ENCODE results near the gene USH2A.

The USH2A gene

GRCh38 chr1:216238844-216239243 is 184.4 kb downstream of the USH2A start:
- CTCF ChIA-PET: interaction anchor here (1.6 kb wide), 1 partner anchor 9 kb away, joined by 3 read pairs; no protein-coding TSS in a partner anchor

GRCh38 chr1:216237927-216238542 is 185.2 kb downstream of the USH2A start:
- DNase-seq (ENCODE audit: extremely low spot score): no peak
- ChIA-PET POLR2A (no interaction called here), CTCF (interaction anchor here (1.0 kb wide), 1 partner anchor 17 kb away, joined by 5 read pairs; no protein-coding TSS in a partner anchor)
- TF ChIP-seq CTCF (IDR thresholded peaks at IDR 0.05; ENCODE audit: control extremely low read depth, extremely low read depth, low read depth, missing control alignments): no peak

More at GRCh38 chr1:216238844-216239243, 184.4 kb downstream of the USH2A start:
- POLR2A ChIA-PET: no interaction called here
- no peak for DNase-seq (ENCODE audit: extremely low spot score)
- no peak for TF ChIP-seq CTCF (IDR thresholded peaks at IDR 0.05; ENCODE audit: control extremely low read depth, extremely low read depth, low read depth, missing control alignments)

GRCh38 chr1:216224233-216224632 is 199.0 kb downstream of the USH2A start:
- ChIA-PET POLR2A (no interaction called here), CTCF (interaction anchor here (1.5 kb wide), 1 partner anchor 27 kb away, joined by 3 read pairs; no protein-coding TSS in a partner anchor)
- no peak for TF ChIP-seq CTCF (IDR thresholded peaks at IDR 0.05; ENCODE audit: control extremely low read depth, extremely low read depth, low read depth, missing control alignments)
- no peak for DNase-seq (ENCODE audit: extremely low spot score)

GRCh38 chr1:216223486-216223885 is 199.8 kb downstream of the USH2A start:
- TF ChIP-seq CTCF (IDR thresholded peaks at IDR 0.05; ENCODE audit: control extremely low read depth, extremely low read depth, low read depth, missing control alignments): no peak
- no peak for DNase-seq (ENCODE audit: extremely low spot score)
- CTCF ChIA-PET: no interaction called here
- POLR2A ChIA-PET: no interaction called here

- no peak for DNase-seq (ENCODE audit: extremely low spot score)
These were observed 201.0 kb downstream of the USH2A start for GRCh38 chr1:216222288-216222687.

GRCh38 chr1:216221260-216221700 is 202.0 kb downstream of the USH2A start:
- POLR2A ChIA-PET: no interaction called here
- peak; percentile 71 for TF ChIP-seq CTCF (IDR thresholded peaks at IDR 0.05; ENCODE audit: control extremely low read depth, extremely low read depth, low read depth, missing control alignments)
- DNase-seq (ENCODE audit: extremely low spot score): peak; percentile 28
- CTCF ChIA-PET: interaction anchor here (0.8 to 5.2 kb wide), 34 partner anchors 8 to 547 kb away, joined by 3 to 28 read pairs (median 5); no protein-coding TSS in a partner anchor

More at GRCh38 chr1:216222288-216222687, 201.0 kb downstream of the USH2A start:
- no peak for TF ChIP-seq CTCF (IDR thresholded peaks at IDR 0.05; ENCODE audit: control extremely low read depth, extremely low read depth, low read depth, missing control alignments)
- ChIA-PET POLR2A (no interaction called here), CTCF (interaction anchor here (1.1 to 5.2 kb wide), 12 partner anchors 8 to 512 kb away, joined by 3 to 28 read pairs (median 6); no protein-coding TSS in a partner anchor)
